Activated CD8-positive, alpha-beta memory T cell treated with anti-CD3 and anti-CD28 coated beads for 48 hours (primary cell): ENCODE data around the gene CRHBP.
"Not testable (repeated sequence)": the region's sequence is repeated elsewhere in the genome, so short reads cannot be mapped to it uniquely, and the experiment has no call there.

Experiments
- DNase-seq, 3 experiments: peaks; one replicate each; pipeline ENCODE4 v3.0.0-alpha.2; 2020; ENCODE audit warnings: low read depth in 2 of 3, low spot score in 2 of 3

CRHBP gene

GRCh38 chr5:76952795-76953536 lies at the start of gene CRHBP:
Gene CRHBP, plus strand, starts transcription at chr5:76953045. Its CDS starts 90 bp downstream, at chr5:76953135.
- DNase-seq, result no peak

- no peak for DNase-seq
Observed at GRCh38 chr5:76908166-76908565, 44.7 kb upstream of the CRHBP start.

- DNase-seq, result not testable (repeated sequence)
Observed at GRCh38 chr5:76910344-76910933, 42.4 kb upstream of the CRHBP start.

- DNase-seq, result not testable (repeated sequence)
Observed at GRCh38 chr5:76914671-76915070, 38.2 kb upstream of the CRHBP start.

GRCh38 chr5:76918539-76918938 lies 34.3 kb upstream of the CRHBP start:
- no peak for DNase-seq

- DNase-seq, result no peak
Observed at GRCh38 chr5:76920491-76920890, 32.4 kb upstream of the CRHBP start.

GRCh38 chr5:76926329-76927105 lies 26.3 kb upstream of the CRHBP start:
- DNase-seq, result no peak

- DNase-seq, result no peak
Observed at GRCh38 chr5:76927961-76928360, 24.9 kb upstream of the CRHBP start.

- DNase-seq, result no peak
Observed at GRCh38 chr5:76930083-76930482, 22.8 kb upstream of the CRHBP start.

- no peak for DNase-seq
Observed at GRCh38 chr5:76938177-76938576, 14.7 kb upstream of the CRHBP start.

GRCh38 chr5:76941000-76941399 lies 11.8 kb upstream of the CRHBP start:
- no peak for DNase-seq

- DNase-seq, result no peak
Observed at GRCh38 chr5:76941442-76941841, 11.4 kb upstream of the CRHBP start.

GRCh38 chr5:76942581-76942980 lies 10.3 kb upstream of the CRHBP start:
- DNase-seq, result no peak

- no peak for DNase-seq
Observed at GRCh38 chr5:76943006-76943405, 9.8 kb upstream of the CRHBP start.

GRCh38 chr5:76944638-76945037 lies 8.2 kb upstream of the CRHBP start:
- DNase-seq, result no peak

GRCh38 chr5:76945238-76945637 lies 7.6 kb upstream of the CRHBP start:
- not testable (repeated sequence) for DNase-seq

- no peak for DNase-seq
Observed at GRCh38 chr5:76946090-76946489, 6.8 kb upstream of the CRHBP start.

GRCh38 chr5:76947082-76947503 lies 5.8 kb upstream of the CRHBP start:
- no peak for DNase-seq

- DNase-seq, result no peak
Observed at GRCh38 chr5:76953551-76954382, 922 bp downstream of the CRHBP start.

- no peak for DNase-seq
Observed at GRCh38 chr5:76954383-76954763, 1.5 kb downstream of the CRHBP start.

GRCh38 chr5:76956033-76956432 lies 3.2 kb downstream of the CRHBP start:
- DNase-seq, result no peak
